ENCODE data around the gene ASXL2. TPM values are rescaled to one million over a fixed set of nuclear protein-coding genes. Genes with fewer than 3 reads are reported as not detected.

The ASXL2 gene
- total and polyA plus RNA-seq, 2 of the 13 experiments (the other 11 are each of a cell fraction or from before 2014, with no cell fraction given), result 12.1 to 19.2 TPM

- Histone ChIP-seq H3K4me3 (replicated peaks in 1 of 3; ENCODE audit: insufficient read depth in 1 of 3, low read depth in 2 of 3, low read length in 3 of 3) (no peak overlapping the region), H3K4me1 (ENCODE audit: insufficient read depth, low read length) (no peaks in the 10 kb centered on the region), H3K36me3 (replicated peaks in 1 of 2; ENCODE audit: control insufficient read depth in 1 of 2, insufficient read depth in 2 of 2, low read length in 2 of 2) (peaks cover 31 to 73% of the 10 kb centered on the region in 2 experiments), H4K20me1 (ENCODE audit: insufficient read depth, low read length) (no peaks in the 10 kb centered on the region), H3K27me3 (ENCODE audit: control insufficient read depth in 1 of 2, insufficient read depth in 2 of 2, low read length in 2 of 2) (no peaks in the 10 kb centered on the region), H3K9ac (ENCODE audit: insufficient read depth, low read depth, low read length) (no peak overlapping the region), H2AFZ (ENCODE audit: low read length) (no peak overlapping the region), H3K9me3 (ENCODE audit: low read length) (no peaks in the 10 kb centered on the region), H3K79me2 (ENCODE audit: insufficient read depth, low read length) (no peaks in the 10 kb centered on the region), H3K27ac (ENCODE audit: extremely low read length, insufficient read depth, low read length) (no peak overlapping the region), H3K4me2 (ENCODE audit: low read depth, low read length) (no peak overlapping the region)
- TF ChIP-seq SIX4 (CRISPR knock-in tag; IDR thresholded peaks at IDR 0.05), result no peak
- TF ChIP-seq ELF4 (CRISPR knock-in tag; IDR thresholded peaks at IDR 0.05; ENCODE audit: borderline replicate concordance), result no peak
- no peak for TF ChIP-seq ZNF337 (CRISPR knock-in tag; IDR thresholded peaks at IDR 0.05; ENCODE audit: borderline replicate concordance, low read depth)
- no peak for TF ChIP-seq MTERF4 (CRISPR knock-in tag; IDR thresholded peaks at IDR 0.05)
- no peak for TF ChIP-seq SALL2 (CRISPR knock-in tag; IDR thresholded peaks at IDR 0.05)
- TF ChIP-seq ZNF652 (CRISPR knock-in tag; IDR thresholded peaks at IDR 0.05; ENCODE audit: borderline replicate concordance, low read depth), result no peak
- no peak for TF ChIP-seq DNMT1 (CRISPR knock-in tag; IDR thresholded peaks at IDR 0.05)
- TF ChIP-seq, protein P1, sequence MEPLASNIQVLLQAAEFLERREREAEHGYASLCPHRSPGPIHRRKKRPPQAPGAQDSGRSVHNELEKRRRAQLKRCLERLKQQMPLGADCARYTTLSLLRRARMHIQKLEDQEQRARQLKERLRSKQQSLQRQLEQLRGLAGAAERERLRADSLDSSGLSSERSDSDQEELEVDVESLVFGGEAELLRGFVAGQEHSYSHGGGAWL (CRISPR knock-in tag; IDR thresholded peaks at IDR 0.05), result no peak
- no peak for TF ChIP-seq ARHGAP35 (CRISPR knock-in tag; IDR thresholded peaks at IDR 0.05; ENCODE audit: borderline replicate concordance)
- TF ChIP-seq RARG (CRISPR knock-in tag; IDR thresholded peaks at IDR 0.05; ENCODE audit: low read depth), result no peak
- TF ChIP-seq MXD4 (CRISPR knock-in tag; IDR thresholded peaks at IDR 0.05), result no peak
- no peak for TF ChIP-seq ZSCAN29 (CRISPR knock-in tag; conservative IDR thresholded peaks at IDR 0.05)
- no peak for TF ChIP-seq SUZ12 (IDR thresholded peaks at IDR 0.05; ENCODE audit: low read depth, low read length)
- TF ChIP-seq, protein P2, sequence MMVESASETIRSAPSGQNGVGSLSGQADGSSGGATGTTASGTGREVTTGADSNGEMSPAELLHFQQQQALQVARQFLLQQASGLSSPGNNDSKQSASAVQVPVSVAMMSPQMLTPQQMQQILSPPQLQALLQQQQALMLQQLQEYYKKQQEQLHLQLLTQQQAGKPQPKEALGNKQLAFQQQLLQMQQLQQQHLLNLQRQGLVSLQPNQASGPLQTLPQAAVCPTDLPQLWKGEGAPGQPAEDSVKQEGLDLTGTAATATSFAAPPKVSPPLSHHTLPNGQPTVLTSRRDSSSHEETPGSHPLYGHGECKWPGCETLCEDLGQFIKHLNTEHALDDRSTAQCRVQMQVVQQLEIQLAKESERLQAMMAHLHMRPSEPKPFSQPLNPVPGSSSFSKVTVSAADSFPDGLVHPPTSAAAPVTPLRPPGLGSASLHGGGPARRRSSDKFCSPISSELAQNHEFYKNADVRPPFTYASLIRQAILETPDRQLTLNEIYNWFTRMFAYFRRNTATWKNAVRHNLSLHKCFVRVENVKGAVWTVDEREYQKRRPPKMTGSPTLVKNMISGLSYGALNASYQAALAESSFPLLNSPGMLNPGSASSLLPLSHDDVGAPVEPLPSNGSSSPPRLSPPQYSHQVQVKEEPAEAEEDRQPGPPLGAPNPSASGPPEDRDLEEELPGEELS (CRISPR knock-in tag; IDR thresholded peaks at IDR 0.05), result no peak
- TF ChIP-seq GABPA (IDR thresholded peaks at IDR 0.05; ENCODE audit: low read depth, low read length), result no peak
- TF ChIP-seq GABPA (CRISPR knock-in tag; IDR thresholded peaks at IDR 0.05; ENCODE audit: low read depth), result no peak
- no peak for TF ChIP-seq ZNF10 (CRISPR knock-in tag; IDR thresholded peaks at IDR 0.05; ENCODE audit: borderline replicate concordance, low read depth)
- TF ChIP-seq HOXA9 (CRISPR knock-in tag; IDR thresholded peaks at IDR 0.05; ENCODE audit: borderline replicate concordance), result no peak
- CTCF ChIA-PET (ENCODE audit: low intra/inter-chr PET ratio, low total read pairs), result no interaction called here
- in situ Hi-C loops (cut with HindIII; ENCODE audit: extremely low pct_ligation_motif_present, low pct_unique_long_range_greater_than_20kb), result no loop called here
- no TSS peak for BruUV-seq (replicated peaks)
- intact Hi-C loops (cut with micrococcal nuclease; ENCODE audit: unreplicated experiment), result no loop called here
- DNase-seq (ENCODE audit: low spot score) (no peak), FAIRE-seq (no peak), ATAC-seq (no peak; the same call in 2 of the 3 replicates)
- WGBS (ENCODE audit: low lambda C conversion rate), result 72% methylated on average over 1 of the region's 1 CpG
- POLR2A ChIA-PET, result no interaction called here
Observed at GRCh38 chr2:25742501-25742900, 135.8 kb downstream of the ASXL2 start.
